Naive B cell (primary cell): ENCODE data around the gene FRAS1. TPM values are rescaled to one million over a fixed set of nuclear protein-coding genes. Genes with fewer than 3 reads are reported as not detected.
"Not testable (repeated sequence)": the region's sequence is repeated elsewhere in the genome, so short reads cannot be mapped to it uniquely, and the experiment has no call there.

ENCODE experiments used
- ATAC-seq, 2 donors: fragments of 150-1000 bp; cut with Tn5 transposase; 2 replicates each; pipeline ENCODE4 v1.10.0; 2021; ENCODE audit warnings: low read depth in 2 of 2, mild to moderate bottlenecking in 2 of 2, moderate library complexity in 2 of 2
- DNase-seq: peaks from one replicate; pipeline ENCODE4 v3.0.0; 2022
- H3K27ac Mint-ChIP-seq, 6 donors: one replicate each; pipeline ENCODE4 v1.8.0; 2020 to 2022; ENCODE audit warnings: mild to moderate bottlenecking in 6 of 6, mixed read lengths in 6 of 6, moderate library complexity in 5 of 6, inconsistent platforms in 2 of 6
- H3K27me3 Mint-ChIP-seq, 3 donors: one replicate each; pipeline ENCODE4 v1.8.0; 2021 to 2022; ENCODE audit warnings: mixed read lengths in 3 of 3, mild to moderate bottlenecking in 1 of 3
- H3K36me3 Mint-ChIP-seq, 2 donors: one replicate each; pipeline ENCODE4 v1.8.0; 2020 to 2022; ENCODE audit warnings: mixed read lengths in 2 of 2, inconsistent platforms in 1 of 2, mild to moderate bottlenecking in 1 of 2
- H3K4me1 Mint-ChIP-seq, 3 donors: one replicate each; pipeline ENCODE4 v1.8.0; 2020 to 2022; ENCODE audit warnings: mixed read lengths in 3 of 3, inconsistent platforms in 1 of 3, mild to moderate bottlenecking in 1 of 3, moderate library complexity in 1 of 3
- H3K4me3 Mint-ChIP-seq, 8 donors: one replicate each; pipeline ENCODE4 v1.8.0; 2020 to 2022; ENCODE audit warnings: mild to moderate bottlenecking in 8 of 8, mixed read lengths in 8 of 8, moderate library complexity in 8 of 8, inconsistent platforms in 2 of 8
- H3K9me3 Mint-ChIP-seq, 7 donors: one replicate each; pipeline ENCODE4 v1.8.0; 2020 to 2022; ENCODE audit warnings: mixed read lengths in 7 of 7, mild to moderate bottlenecking in 5 of 7, inconsistent platforms in 2 of 7, moderate library complexity in 1 of 7
- polyA plus RNA-seq, 6 donors: library from polyadenylated mRNA; unstranded; fragments of 300-500 nt; fragmentation: Illumina TruSeq; gene quantifications; one replicate each; pipeline ENCODE4 v1.2.3, GENCODE V29; 2021; ENCODE audit warnings: low read depth in 6 of 6

FRAS1 gene
- polyA plus RNA-seq, 6 donors from 2014 or later: 0.01 to 0.09 TPM; not detected in 4

GRCh38 chr4:78286281-78286680 is 229.2 kb downstream of the FRAS1 start:
- no peaks in the 10 kb centered on the region for H3K4me1 Mint-ChIP-seq
- H3K27ac Mint-ChIP-seq: no peak overlapping the region
- no peak for DNase-seq
- H3K9me3 Mint-ChIP-seq: peaks cover 0 to 5% (median 0%) of the 10 kb centered on the region in 7 donors
- no peaks in the 10 kb centered on the region for H3K36me3 Mint-ChIP-seq
- no peak overlapping the region for H3K4me3 Mint-ChIP-seq
- peaks cover 18 to 27% (median 20%) of the 10 kb centered on the region in 3 donors for H3K27me3 Mint-ChIP-seq
- ATAC-seq: no peak

DNA sequence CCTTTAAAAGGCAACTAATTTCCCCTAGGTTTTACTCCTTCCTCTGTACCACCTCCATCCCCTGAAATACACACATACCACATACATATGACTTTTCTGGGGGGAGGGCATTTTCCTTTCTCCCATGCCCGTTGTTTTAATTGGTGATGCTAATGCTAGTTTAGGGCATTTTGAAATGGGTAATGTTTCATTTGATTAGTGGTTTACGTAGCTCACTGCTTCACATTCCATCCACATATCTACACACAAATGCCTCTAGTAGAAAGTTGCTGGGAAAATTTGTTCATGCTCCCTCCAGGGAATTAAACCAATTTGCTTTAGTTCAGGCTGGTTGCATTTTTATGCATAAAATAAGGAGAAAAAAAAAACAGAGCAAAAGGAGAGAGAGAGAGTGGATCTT is 231.2 kb downstream of the FRAS1 start:
- no peak for ATAC-seq
- Mint-ChIP-seq H3K4me3 (no peak overlapping the region), H3K36me3 (no peaks in the 10 kb centered on the region)

DNA sequence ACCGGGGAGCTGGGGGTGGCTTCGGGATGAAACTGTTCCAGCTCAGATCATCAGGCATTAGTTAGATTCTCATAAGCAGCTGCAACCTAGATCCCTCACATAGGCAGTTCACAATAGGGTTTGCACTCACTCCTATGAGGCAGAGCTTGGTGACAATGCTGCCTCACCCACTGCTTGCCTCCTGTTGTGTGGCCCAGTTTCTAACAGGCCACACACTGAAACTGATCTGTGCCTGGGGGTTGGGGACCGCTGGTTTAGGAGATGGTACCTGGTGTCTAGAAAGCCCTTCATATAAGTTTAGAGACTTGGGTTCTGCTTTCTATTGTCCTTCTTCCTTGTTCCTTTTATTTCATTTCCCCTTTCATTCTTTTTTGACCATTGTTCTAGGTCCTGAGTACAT is 234.2 kb downstream of the FRAS1 start:
- Mint-ChIP-seq H3K9me3 (peaks cover 0 to 5% (median 0%) of the 10 kb centered on the region in 7 donors), H3K4me3 (no peak overlapping the region), H3K27ac (no peak overlapping the region), H3K36me3 (no peaks in the 10 kb centered on the region), H3K4me1 (no peaks in the 10 kb centered on the region), H3K27me3 (peaks cover 4 to 22% (median 6%) of the 10 kb centered on the region in 3 donors)
- ATAC-seq (no peak), DNase-seq (no peak)

More for the DNA sequence above, 231.2 kb downstream of the FRAS1 start:
- H3K27ac Mint-ChIP-seq: no peak overlapping the region
- DNase-seq: no peak
- H3K4me1 Mint-ChIP-seq: no peaks in the 10 kb centered on the region
- H3K27me3 Mint-ChIP-seq: peaks cover 6 to 27% (median 8%) of the 10 kb centered on the region in 3 donors
- H3K9me3 Mint-ChIP-seq: peaks cover 0 to 5% (median 0%) of the 10 kb centered on the region in 7 donors

- no peaks in the 10 kb centered on the region for H3K4me1 Mint-ChIP-seq
- no peak overlapping the region for H3K27ac Mint-ChIP-seq
- DNase-seq: no peak
- no peaks in the 10 kb centered on the region for H3K36me3 Mint-ChIP-seq
- H3K4me3 Mint-ChIP-seq: no peak overlapping the region
- ATAC-seq: no peak
- H3K27me3 Mint-ChIP-seq: peaks cover 4 to 11% (median 6%) of the 10 kb centered on the region in 3 donors
- no peaks in the 10 kb centered on the region for H3K9me3 Mint-ChIP-seq
Observed at GRCh38 chr4:78292341-78292740, 235.2 kb downstream of the FRAS1 start.

GRCh38 chr4:78292856-78293255 is 235.7 kb downstream of the FRAS1 start:
- peaks cover 4 to 9% (median 6%) of the 10 kb centered on the region in 3 donors for H3K27me3 Mint-ChIP-seq
- H3K36me3 Mint-ChIP-seq: no peaks in the 10 kb centered on the region
- H3K4me1 Mint-ChIP-seq: no peaks in the 10 kb centered on the region
- no peak overlapping the region for H3K27ac Mint-ChIP-seq
- no peaks in the 10 kb centered on the region for H3K9me3 Mint-ChIP-seq
- no peak for DNase-seq
- no peak for ATAC-seq
- no peak overlapping the region for H3K4me3 Mint-ChIP-seq

- no peak for ATAC-seq
- Mint-ChIP-seq H3K4me3 (no peak overlapping the region), H3K27me3 (peaks cover 4 to 9% (median 6%) of the 10 kb centered on the region in 3 donors), H3K27ac (no peak overlapping the region), H3K9me3 (no peaks in the 10 kb centered on the region), H3K4me1 (no peaks in the 10 kb centered on the region), H3K36me3 (no peaks in the 10 kb centered on the region)
- DNase-seq: no peak
Observed at GRCh38 chr4:78293348-78293747, 236.2 kb downstream of the FRAS1 start.

DNA sequence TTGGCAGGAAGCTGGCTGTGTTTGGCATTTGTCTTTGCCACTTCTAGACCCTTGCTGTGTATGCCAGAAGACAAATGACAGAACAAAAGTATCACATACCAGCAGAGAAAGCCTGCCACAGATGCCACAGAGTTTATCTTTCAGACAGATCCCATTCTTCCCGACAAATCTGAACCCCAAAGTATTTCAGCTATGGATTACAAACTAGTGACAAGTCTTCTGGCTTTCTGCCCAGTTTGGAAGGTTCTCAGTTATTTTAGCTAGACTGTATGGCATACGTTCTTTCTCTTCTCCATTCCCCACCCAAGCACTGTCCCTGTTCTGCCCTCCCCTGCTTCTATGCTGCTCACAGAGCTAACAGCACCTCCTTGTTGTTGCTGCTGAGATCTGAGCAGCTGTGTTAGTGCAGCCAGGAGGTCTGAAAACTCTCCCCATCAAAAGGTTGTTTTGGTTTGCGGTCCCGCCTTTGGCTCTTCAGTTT is 236.7 kb downstream of the FRAS1 start:
- no peaks in the 10 kb centered on the region for H3K9me3 Mint-ChIP-seq

DNA sequence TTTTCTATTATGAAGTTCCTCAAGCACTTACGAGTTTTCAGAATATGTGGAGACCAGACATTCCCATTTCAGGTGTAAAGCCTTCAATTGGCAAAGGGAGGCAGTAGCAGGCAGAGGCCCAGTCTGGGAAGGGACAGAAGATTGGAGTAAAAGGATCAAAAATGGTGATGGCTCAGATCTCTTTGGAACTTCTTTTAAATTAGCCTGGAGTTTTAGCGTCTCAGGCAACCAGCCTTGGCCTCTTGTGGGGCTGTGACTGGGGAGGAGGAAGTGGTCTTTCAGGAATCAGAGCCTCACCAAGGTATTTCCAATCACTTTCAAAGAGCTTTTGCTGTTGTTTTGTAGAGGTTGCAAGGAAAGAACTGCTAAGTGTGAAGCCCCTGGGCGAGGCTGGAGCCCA is 239.1 kb downstream of the FRAS1 start:
- DNase-seq (no peak), ATAC-seq (no peak)
- H3K36me3 Mint-ChIP-seq: no peaks in the 10 kb centered on the region
- H3K9me3 Mint-ChIP-seq: peaks cover 0 to 1% (median 0%) of the 10 kb centered on the region in 7 donors
- H3K27me3 Mint-ChIP-seq: peaks cover 4 to 9% (median 6%) of the 10 kb centered on the region in 3 donors
- no peaks in the 10 kb centered on the region for H3K4me1 Mint-ChIP-seq
- H3K4me3 Mint-ChIP-seq: no peak overlapping the region
- H3K27ac Mint-ChIP-seq: no peak overlapping the region

More for the DNA sequence above, 236.7 kb downstream of the FRAS1 start:
- no peak for DNase-seq
- Mint-ChIP-seq H3K4me3 (no peak overlapping the region), H3K4me1 (no peaks in the 10 kb centered on the region), H3K27ac (no peak overlapping the region), H3K27me3 (peaks cover 4 to 9% (median 6%) of the 10 kb centered on the region in 3 donors), H3K36me3 (no peaks in the 10 kb centered on the region)
- no peak for ATAC-seq

- no peaks in the 10 kb centered on the region for H3K4me1 Mint-ChIP-seq
Observed at GRCh38 chr4:78297116-78297800, 240.1 kb downstream of the FRAS1 start.

DNA sequence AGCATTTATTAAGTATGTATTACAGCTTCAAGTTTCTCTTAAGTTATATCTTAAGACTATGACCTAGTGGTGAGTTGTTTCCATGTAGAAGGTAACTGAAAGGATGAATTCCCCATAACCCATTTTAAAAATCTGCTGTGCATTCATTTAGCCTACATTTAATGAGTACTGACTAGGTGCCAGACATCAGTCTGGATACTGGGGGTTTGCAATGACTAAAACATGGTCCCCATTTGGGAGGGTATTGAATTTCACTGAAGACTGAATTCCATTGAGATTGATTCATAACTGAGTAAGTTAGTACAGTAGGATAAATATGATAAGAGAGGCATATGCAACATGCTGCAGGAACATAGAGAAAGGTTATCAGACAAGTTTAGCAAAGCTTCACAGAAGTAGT is 241.5 kb downstream of the FRAS1 start:
- H3K27ac Mint-ChIP-seq: no peak overlapping the region

More at GRCh38 chr4:78297116-78297800, 240.1 kb downstream of the FRAS1 start:
- ATAC-seq (no peak), DNase-seq (no peak)
- no peaks in the 10 kb centered on the region for H3K36me3 Mint-ChIP-seq
- peaks cover 4 to 9% (median 6%) of the 10 kb centered on the region in 3 donors for H3K27me3 Mint-ChIP-seq
- peaks cover 0 to 5% (median 0%) of the 10 kb centered on the region in 7 donors for H3K9me3 Mint-ChIP-seq
- H3K27ac Mint-ChIP-seq: no peak overlapping the region
- H3K4me3 Mint-ChIP-seq: no peak overlapping the region

DNA sequence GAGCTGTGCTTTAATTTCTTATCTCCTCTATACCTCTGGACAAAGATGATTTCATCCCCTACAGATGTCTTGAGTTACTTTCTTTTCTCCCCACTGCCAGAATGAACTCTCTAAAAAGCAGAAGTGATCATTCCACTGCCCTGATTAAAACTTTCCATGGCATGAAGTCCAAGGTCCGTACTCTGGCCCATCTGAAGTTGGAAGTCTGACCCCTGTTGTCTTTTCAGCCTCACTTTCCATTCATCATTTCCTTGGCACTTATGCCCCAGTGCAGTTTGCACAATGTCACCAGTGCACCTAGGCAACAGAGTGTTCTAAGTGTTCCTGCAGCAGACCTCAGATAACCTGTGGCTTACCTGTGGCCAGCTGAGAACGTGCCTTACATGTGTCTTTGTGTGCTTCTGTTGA is 242.4 kb downstream of the FRAS1 start:
- no peak for ATAC-seq
- peaks cover 4 to 9% (median 6%) of the 10 kb centered on the region in 3 donors for H3K27me3 Mint-ChIP-seq
- peaks cover 0 to 5% (median 0%) of the 10 kb centered on the region in 7 donors for H3K9me3 Mint-ChIP-seq
- no peak overlapping the region for H3K27ac Mint-ChIP-seq
- DNase-seq: no peak
- H3K36me3 Mint-ChIP-seq: no peaks in the 10 kb centered on the region
- H3K4me1 Mint-ChIP-seq: no peaks in the 10 kb centered on the region
- H3K4me3 Mint-ChIP-seq: no peak overlapping the region

More for the DNA sequence above, 241.5 kb downstream of the FRAS1 start:
- Mint-ChIP-seq H3K27me3 (peaks cover 4 to 9% (median 6%) of the 10 kb centered on the region in 3 donors), H3K36me3 (no peaks in the 10 kb centered on the region), H3K4me1 (no peaks in the 10 kb centered on the region), H3K4me3 (no peak overlapping the region), H3K9me3 (peaks cover 0 to 5% (median 0%) of the 10 kb centered on the region in 7 donors)
- ATAC-seq (no peak), DNase-seq (no peak)

- ATAC-seq, H3K36me3 Mint-ChIP-seq, DNase-seq, H3K4me3 Mint-ChIP-seq, H3K9me3 Mint-ChIP-seq, H3K4me1 Mint-ChIP-seq, H3K27ac Mint-ChIP-seq: not testable (repeated sequence)
- peaks cover 0 to 29% (median 14%) of the 10 kb centered on the region in 3 donors for H3K27me3 Mint-ChIP-seq
Observed at GRCh38 chr4:78307263-78307662, 250.1 kb downstream of the FRAS1 start.

DNA sequence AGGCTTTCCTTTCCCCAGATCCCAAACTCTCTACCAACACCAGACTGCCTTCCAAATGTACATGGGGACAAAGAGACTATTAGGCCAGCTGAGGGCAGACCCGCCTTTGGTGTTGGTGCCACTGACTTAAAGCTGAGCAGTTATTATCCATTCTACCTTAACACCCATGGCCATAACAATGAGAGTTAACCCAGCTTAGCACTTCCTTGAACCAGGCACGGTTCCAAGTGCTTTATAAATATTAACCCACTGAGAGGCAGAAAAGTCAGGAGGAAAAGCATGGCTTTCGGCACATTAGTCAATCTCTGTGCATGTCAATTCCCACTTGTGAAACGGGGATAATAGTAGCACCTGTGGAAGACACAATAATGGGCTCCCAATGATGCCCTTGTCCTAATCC is 251.4 kb downstream of the FRAS1 start:
- Mint-ChIP-seq H3K27me3 (peaks cover 0 to 29% (median 19%) of the 10 kb centered on the region in 3 donors), H3K4me1 (no peaks in the 10 kb centered on the region), H3K9me3 (peaks cover 0 to 4% (median 2%) of the 10 kb centered on the region in 7 donors), H3K36me3 (no peaks in the 10 kb centered on the region), H3K27ac (no peak overlapping the region), H3K4me3 (no peak overlapping the region)
- ATAC-seq (no peak), DNase-seq (no peak)

GRCh38 chr4:78309352-78309751 is 252.2 kb downstream of the FRAS1 start:
- ATAC-seq (no peak), DNase-seq (no peak)
- H3K4me1 Mint-ChIP-seq: peaks cover 0 to 2% (median 0%) of the 10 kb centered on the region in 3 donors
- H3K27me3 Mint-ChIP-seq: peaks cover 0 to 37% (median 22%) of the 10 kb centered on the region in 3 donors
- H3K36me3 Mint-ChIP-seq: no peaks in the 10 kb centered on the region
- H3K4me3 Mint-ChIP-seq: no peak overlapping the region
- H3K27ac Mint-ChIP-seq: no peak overlapping the region
- peaks cover 0 to 4% (median 2%) of the 10 kb centered on the region in 7 donors for H3K9me3 Mint-ChIP-seq
